ENCODE measurements around the gene LRSAM1.

Gene LRSAM1

GRCh38 chr9:127519301-127520166 is 68.2 kb downstream of the LRSAM1 start:
- DNase-seq = no peak

- DNase-seq = no peak
Observed at GRCh38 chr9:127520941-127521918, 69.9 kb downstream of the LRSAM1 start.

GRCh38 chr9:127521919-127522304 is 70.6 kb downstream of the LRSAM1 start:
- DNase-seq = no peak

GRCh38 chr9:127522727-127523126 is 71.4 kb downstream of the LRSAM1 start:
- no peak for DNase-seq

- DNase-seq = no peak
Observed at GRCh38 chr9:127523312-127523851, 72.1 kb downstream of the LRSAM1 start.

- no peak for DNase-seq
Observed at GRCh38 chr9:127524373-127524772, 73.1 kb downstream of the LRSAM1 start.

- no peak for DNase-seq
Observed at GRCh38 chr9:127525401-127526188, 74.3 kb downstream of the LRSAM1 start.

GRCh38 chr9:127526655-127527559 is 75.6 kb downstream of the LRSAM1 start:
- no peak for DNase-seq

- no peak for DNase-seq
Observed at GRCh38 chr9:127527560-127528268, 76.4 kb downstream of the LRSAM1 start.

- DNase-seq = no peak
Observed at GRCh38 chr9:127528422-127529251, 77.3 kb downstream of the LRSAM1 start.

GRCh38 chr9:127529671-127530070 is 78.4 kb downstream of the LRSAM1 start:
- no peak for DNase-seq

- DNase-seq = no peak
Observed at GRCh38 chr9:127530206-127530941, 79.1 kb downstream of the LRSAM1 start.

GRCh38 chr9:127531676-127532075 is 80.4 kb downstream of the LRSAM1 start:
- DNase-seq = no peak

GRCh38 chr9:127534250-127534906 is 83.1 kb downstream of the LRSAM1 start:
- DNase-seq = no peak

GRCh38 chr9:127534931-127535330 is 83.6 kb downstream of the LRSAM1 start:
- DNase-seq = no peak

GRCh38 chr9:127535396-127535795 is 84.1 kb downstream of the LRSAM1 start:
- no peak for DNase-seq

- DNase-seq = no peak
Observed at GRCh38 chr9:127535834-127536233, 84.5 kb downstream of the LRSAM1 start.

- DNase-seq = no peak
Observed at GRCh38 chr9:127536499-127536898, 85.2 kb downstream of the LRSAM1 start.

Data from cerebellar nuclear complex (tissue), 1 donor.